ENCODE measurements around the gene LCTL. TPM values are rescaled to one million over a fixed set of nuclear protein-coding genes. Genes with fewer than 3 reads are reported as not detected.

LCTL gene
- total RNA-seq: not detected
- polyA plus RNA-seq: not detected
- not detected for total RNA-seq

GRCh38 chr15:66565741-66566144, at the start of gene LCTL:
TSS of gene LCTL (minus strand) at chr15:66565998. CDS start at chr15:66565365, 633 bp downstream.
- ATAC-seq: no peak
- H3K36me3 Mint-ChIP-seq: no peaks in the 10 kb centered on the region

GRCh38 chr15:66614951-66615760, 49.4 kb upstream of the LCTL start:
- ATAC-seq (peak; percentile 44), DNase-seq (no peak)
- peaks cover 0 to 3% (median 0%) of the 10 kb centered on the region in 11 donors for H3K9me3 Mint-ChIP-seq
- CTCF ChIA-PET: interaction anchor here (2.4 kb wide), 1 partner anchor 160 kb away, joined by 5 read pairs; no protein-coding TSS in a partner anchor
- H3K4me1 ChIP-seq (ENCODE audit: control insufficient read depth in 2 of 2, insufficient read depth in 2 of 2, low read length in 2 of 2): peaks cover 0 to 6% of the 10 kb centered on the region in 2 donors
- H3K9me3 ChIP-seq (ENCODE audit: control insufficient read depth in 2 of 3, low read length in 3 of 3): no peaks in the 10 kb centered on the region
- peaks cover 0 to 7% (median 0%) of the 10 kb centered on the region in 5 donors for H3K36me3 Mint-ChIP-seq
- peaks cover 0 to 1% of the 10 kb centered on the region in 2 donors for H3K27me3 ChIP-seq (ENCODE audit: control insufficient read depth in 2 of 2, insufficient read depth in 2 of 2, low read length in 2 of 2)
- no peak overlapping the region for H3K4me3 Mint-ChIP-seq
- peaks cover 0 to 3% (median under 1%) of the 10 kb centered on the region in 5 donors for H3K27me3 Mint-ChIP-seq
- no peaks in the 10 kb centered on the region for H3K36me3 ChIP-seq (ENCODE audit: control insufficient read depth in 2 of 3, insufficient read depth in 3 of 3, low read length in 3 of 3)
- intact Hi-C loops (cut with micrococcal nuclease): loop anchor here in 1 of 2 donors (5.0 kb wide), 1 partner anchor 87 kb away; the partner anchor contains the start of gene SMAD6
- no peak overlapping the region for H3K27ac ChIP-seq (ENCODE audit: low read depth, low read length)
- peaks cover 10 to 27% (median 18%) of the 10 kb centered on the region in 7 donors for H3K4me1 Mint-ChIP-seq
- no peak overlapping the region for H3K4me3 ChIP-seq (ENCODE audit: low read length)
- H3K27ac Mint-ChIP-seq: no peak overlapping the region
- POLR2A ChIA-PET: no interaction called here

More at GRCh38 chr15:66565741-66566144, at the start of gene LCTL:
- peak within 1 kb of the TSS in 3 of 10 donors; percentile 39 to 58 (median 57) for H3K4me3 Mint-ChIP-seq
- Histone ChIP-seq H3K9me3 (ENCODE audit: control insufficient read depth in 2 of 3, low read length in 3 of 3) (no peaks in the 10 kb centered on the region), H3K27me3 (ENCODE audit: control insufficient read depth in 2 of 2, insufficient read depth in 2 of 2, low read length in 2 of 2) (no peaks in the 10 kb centered on the region), H3K4me3 (ENCODE audit: low read length) (no peak within 1 kb of the TSS), H3K4me1 (ENCODE audit: control insufficient read depth in 2 of 2, insufficient read depth in 2 of 2, low read length in 2 of 2) (no peaks in the 10 kb centered on the region), H3K36me3 (ENCODE audit: control insufficient read depth in 2 of 3, insufficient read depth in 3 of 3, low read length in 3 of 3) (no peaks in the 10 kb centered on the region), H3K27ac (ENCODE audit: low read depth, low read length) (no peak within 1 kb of the TSS)
- CTCF ChIA-PET: interaction anchor here (0.7 kb wide), 1 partner anchor 1298 kb away, joined by 3 read pairs; no protein-coding TSS in a partner anchor
- H3K27ac Mint-ChIP-seq: peak within 1 kb of the TSS in 4 of 9 donors; percentile 3 to 59 (median 18)
- no peak for DNase-seq
- intact Hi-C loops (cut with micrococcal nuclease): no loop called here
- peaks cover 6 to 9% (median 6%) of the 10 kb centered on the region in 7 donors for H3K4me1 Mint-ChIP-seq
- POLR2A ChIA-PET: no interaction called here
- H3K27me3 Mint-ChIP-seq: peaks cover 0 to 7% (median 4%) of the 10 kb centered on the region in 5 donors
- H3K9me3 Mint-ChIP-seq: no peaks in the 10 kb centered on the region

GRCh38 chr15:66614456-66614855, 48.7 kb upstream of the LCTL start:
- peaks cover 10 to 27% (median 18%) of the 10 kb centered on the region in 7 donors for H3K4me1 Mint-ChIP-seq
- H3K9me3 Mint-ChIP-seq: peaks cover 0 to 3% (median 0%) of the 10 kb centered on the region in 11 donors
- H3K27ac Mint-ChIP-seq: peak overlapping the region in 1 of 9 donors; percentile 15
- no peak for DNase-seq
- H3K4me1 ChIP-seq (ENCODE audit: control insufficient read depth in 2 of 2, insufficient read depth in 2 of 2, low read length in 2 of 2): peaks cover 0 to 6% of the 10 kb centered on the region in 2 donors
- intact Hi-C loops (cut with micrococcal nuclease): no loop called here
- peaks cover 0 to 3% (median 0%) of the 10 kb centered on the region in 5 donors for H3K27me3 Mint-ChIP-seq
- peaks cover 0 to 7% (median 0%) of the 10 kb centered on the region in 5 donors for H3K36me3 Mint-ChIP-seq
- ATAC-seq: no peak
- no peaks in the 10 kb centered on the region for H3K36me3 ChIP-seq (ENCODE audit: control insufficient read depth in 2 of 3, insufficient read depth in 3 of 3, low read length in 3 of 3)
- ChIA-PET CTCF (no interaction called here), POLR2A (no interaction called here)
- H3K4me3 Mint-ChIP-seq: no peak overlapping the region
- H3K27me3 ChIP-seq (ENCODE audit: control insufficient read depth in 2 of 2, insufficient read depth in 2 of 2, low read length in 2 of 2): no peaks in the 10 kb centered on the region
- H3K27ac ChIP-seq (ENCODE audit: low read depth, low read length): no peak overlapping the region
- no peaks in the 10 kb centered on the region for H3K9me3 ChIP-seq (ENCODE audit: control insufficient read depth in 2 of 3, low read length in 3 of 3)
- no peak overlapping the region for H3K4me3 ChIP-seq (ENCODE audit: low read length)

- DNase-seq: no peak
- intact Hi-C loops (cut with micrococcal nuclease): no loop called here
- peaks cover 0 to 7% (median 0%) of the 10 kb centered on the region in 5 donors for H3K36me3 Mint-ChIP-seq
- ChIA-PET CTCF (no interaction called here), POLR2A (no interaction called here)
- H3K36me3 ChIP-seq (ENCODE audit: control insufficient read depth in 2 of 3, insufficient read depth in 3 of 3, low read length in 3 of 3): no peaks in the 10 kb centered on the region
- H3K27me3 Mint-ChIP-seq: peaks cover 0 to 3% (median 0%) of the 10 kb centered on the region in 5 donors
- peak overlapping the region in 1 of 10 donors; percentile 45 for H3K4me3 Mint-ChIP-seq
- H3K27me3 ChIP-seq (ENCODE audit: control insufficient read depth in 2 of 2, insufficient read depth in 2 of 2, low read length in 2 of 2): no peaks in the 10 kb centered on the region
- H3K4me3 ChIP-seq (ENCODE audit: low read length): no peak overlapping the region
- peaks cover 0 to 6% of the 10 kb centered on the region in 2 donors for H3K4me1 ChIP-seq (ENCODE audit: control insufficient read depth in 2 of 2, insufficient read depth in 2 of 2, low read length in 2 of 2)
- H3K9me3 Mint-ChIP-seq: peaks cover 0 to 3% (median 0%) of the 10 kb centered on the region in 11 donors
- H3K27ac Mint-ChIP-seq: peak overlapping the region in 4 of 9 donors; percentile 15 to 80 (median 22)
- no peak for ATAC-seq
- no peak overlapping the region for H3K27ac ChIP-seq (ENCODE audit: low read depth, low read length)
- no peaks in the 10 kb centered on the region for H3K9me3 ChIP-seq (ENCODE audit: control insufficient read depth in 2 of 3, low read length in 3 of 3)
- peaks cover 10 to 27% (median 18%) of the 10 kb centered on the region in 7 donors for H3K4me1 Mint-ChIP-seq
Observed at GRCh38 chr15:66613743-66614142, 47.9 kb upstream of the LCTL start.

- Mint-ChIP-seq H3K4me1 (peaks cover 10 to 19% (median 17%) of the 10 kb centered on the region in 7 donors), H3K9me3 (peaks cover 0 to 3% (median 0%) of the 10 kb centered on the region in 11 donors), H3K36me3 (peaks cover 0 to 7% (median 0%) of the 10 kb centered on the region in 5 donors), H3K27ac (no peak overlapping the region), H3K4me3 (no peak overlapping the region), H3K27me3 (peaks cover 0 to 6% (median 0%) of the 10 kb centered on the region in 5 donors)
- H3K27ac ChIP-seq (ENCODE audit: low read depth, low read length): no peak overlapping the region
- H3K9me3 ChIP-seq (ENCODE audit: control insufficient read depth in 2 of 3, low read length in 3 of 3): no peaks in the 10 kb centered on the region
- H3K4me1 ChIP-seq (ENCODE audit: control insufficient read depth in 2 of 2, insufficient read depth in 2 of 2, low read length in 2 of 2): peaks cover 0 to 6% of the 10 kb centered on the region in 2 donors
- DNase-seq: no peak
- no peak for ATAC-seq
- no peaks in the 10 kb centered on the region for H3K27me3 ChIP-seq (ENCODE audit: control insufficient read depth in 2 of 2, insufficient read depth in 2 of 2, low read length in 2 of 2)
- no peaks in the 10 kb centered on the region for H3K36me3 ChIP-seq (ENCODE audit: control insufficient read depth in 2 of 3, insufficient read depth in 3 of 3, low read length in 3 of 3)
- intact Hi-C loops (cut with micrococcal nuclease): no loop called here
- CTCF ChIA-PET: no interaction called here
- POLR2A ChIA-PET: no interaction called here
- H3K4me3 ChIP-seq (ENCODE audit: low read length): no peak overlapping the region
Observed at GRCh38 chr15:66611257-66612053, 45.7 kb upstream of the LCTL start.

- peaks cover 0 to 6% (median 0%) of the 10 kb centered on the region in 5 donors for H3K27me3 Mint-ChIP-seq
- DNase-seq (no peak), ATAC-seq (no peak)
- Histone ChIP-seq H3K27ac (ENCODE audit: low read depth, low read length) (no peak overlapping the region), H3K9me3 (ENCODE audit: control insufficient read depth in 2 of 3, low read length in 3 of 3) (no peaks in the 10 kb centered on the region), H3K27me3 (ENCODE audit: control insufficient read depth in 2 of 2, insufficient read depth in 2 of 2, low read length in 2 of 2) (no peaks in the 10 kb centered on the region), H3K36me3 (ENCODE audit: control insufficient read depth in 2 of 3, insufficient read depth in 3 of 3, low read length in 3 of 3) (no peaks in the 10 kb centered on the region), H3K4me3 (ENCODE audit: low read length) (no peak overlapping the region), H3K4me1 (ENCODE audit: control insufficient read depth in 2 of 2, insufficient read depth in 2 of 2, low read length in 2 of 2) (peaks cover 0 to 6% of the 10 kb centered on the region in 2 donors)
- H3K4me3 Mint-ChIP-seq: no peak overlapping the region
- ChIA-PET CTCF (interaction anchor here (0.7 to 1.4 kb wide), 2 partner anchors 9 kb away, joined by 3 to 4 read pairs; no protein-coding TSS in a partner anchor), POLR2A (no interaction called here)
- no peak overlapping the region for H3K27ac Mint-ChIP-seq
- H3K4me1 Mint-ChIP-seq: peaks cover 10 to 17% (median 14%) of the 10 kb centered on the region in 7 donors
- intact Hi-C loops (cut with micrococcal nuclease): no loop called here
- peaks cover 0 to 3% (median 0%) of the 10 kb centered on the region in 11 donors for H3K9me3 Mint-ChIP-seq
- peaks cover 0 to 7% (median 0%) of the 10 kb centered on the region in 5 donors for H3K36me3 Mint-ChIP-seq
Observed at GRCh38 chr15:66609876-66610275, 44.1 kb upstream of the LCTL start.

Measured in naive thymus-derived CD4-positive, alpha-beta T cell (primary cell).